Measurements from ENCODE around the gene SDK1.

SDK1 gene

DNA sequence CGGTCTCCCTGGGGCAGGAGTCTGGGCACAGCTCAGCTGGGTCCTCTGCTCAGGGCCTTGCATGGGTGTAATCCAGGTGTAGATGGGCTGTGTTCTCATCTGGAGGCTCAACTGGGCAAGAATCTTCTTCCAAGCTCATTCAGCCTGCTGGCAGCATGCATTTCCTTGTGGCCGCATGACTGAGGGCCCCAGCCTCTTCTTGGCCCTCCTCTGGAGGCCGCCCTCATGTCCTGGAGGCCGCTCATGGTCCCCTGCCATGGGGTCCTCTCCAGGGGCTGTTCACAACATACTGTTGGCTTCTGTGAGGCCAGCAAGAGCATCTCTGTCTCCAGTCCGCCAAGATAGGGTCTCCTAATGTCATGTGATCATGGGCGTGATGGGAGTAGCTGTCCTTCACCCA is 943.6 kb downstream of the SDK1 start:
- Histone ChIP-seq H3K4me1 (ENCODE audit: control insufficient read depth, insufficient read depth, low read length) (no peaks in the 10 kb centered on the region), H3K9ac (ENCODE audit: low read length) (no peak overlapping the region), H3K4me3 (ENCODE audit: low read length) (no peak overlapping the region), H3K9me3 (ENCODE audit: control insufficient read depth, low read length) (peaks cover 7% of the 10 kb centered on the region), H3K27me3 (replicated peaks; ENCODE audit: control insufficient read depth, insufficient read depth, low read length) (no peaks in the 10 kb centered on the region), H3K36me3 (ENCODE audit: control insufficient read depth, insufficient read depth, low read length, severe bottlenecking) (no peaks in the 10 kb centered on the region)
- DNase-seq (ENCODE audit: low read depth), result no peak

DNA sequence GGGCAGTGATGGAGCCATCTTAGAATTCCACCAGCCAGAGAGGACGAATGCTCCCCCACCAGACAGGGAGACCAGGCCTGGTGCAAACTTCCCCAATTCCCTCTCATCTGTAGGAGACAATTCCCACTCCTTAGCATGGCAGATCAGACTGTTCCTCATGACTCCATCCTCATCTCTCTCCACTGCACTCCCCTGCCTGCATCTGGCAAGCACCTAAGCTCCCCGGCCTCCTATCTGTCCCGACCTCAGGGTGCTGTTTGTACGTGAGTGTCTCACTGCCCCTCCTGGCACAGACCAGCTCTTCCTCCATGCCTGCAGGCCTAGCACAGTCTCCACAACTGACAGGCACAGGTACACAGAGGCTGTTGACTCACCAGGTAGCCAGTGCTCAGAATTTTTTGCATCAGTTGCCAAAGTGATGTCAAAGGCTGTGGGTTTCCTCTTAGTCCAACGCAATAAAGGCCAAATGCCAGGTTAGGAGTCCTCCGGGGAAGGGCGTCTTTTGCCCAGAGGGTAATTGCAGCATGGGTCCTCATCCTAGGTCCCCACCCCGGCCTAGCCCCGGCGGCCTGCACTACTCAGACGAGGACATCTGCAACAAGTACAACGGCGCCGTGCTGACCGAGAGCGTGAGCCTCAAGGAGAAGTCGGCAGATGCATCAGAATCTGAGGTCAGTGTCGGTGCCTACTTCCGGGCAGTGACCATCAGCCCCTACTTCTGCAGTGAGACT is 944.2 kb downstream of the SDK1 start:
- no peak for DNase-seq (ENCODE audit: low read depth)
- H3K4me3 ChIP-seq (ENCODE audit: low read length), result no peak overlapping the region

DNA sequence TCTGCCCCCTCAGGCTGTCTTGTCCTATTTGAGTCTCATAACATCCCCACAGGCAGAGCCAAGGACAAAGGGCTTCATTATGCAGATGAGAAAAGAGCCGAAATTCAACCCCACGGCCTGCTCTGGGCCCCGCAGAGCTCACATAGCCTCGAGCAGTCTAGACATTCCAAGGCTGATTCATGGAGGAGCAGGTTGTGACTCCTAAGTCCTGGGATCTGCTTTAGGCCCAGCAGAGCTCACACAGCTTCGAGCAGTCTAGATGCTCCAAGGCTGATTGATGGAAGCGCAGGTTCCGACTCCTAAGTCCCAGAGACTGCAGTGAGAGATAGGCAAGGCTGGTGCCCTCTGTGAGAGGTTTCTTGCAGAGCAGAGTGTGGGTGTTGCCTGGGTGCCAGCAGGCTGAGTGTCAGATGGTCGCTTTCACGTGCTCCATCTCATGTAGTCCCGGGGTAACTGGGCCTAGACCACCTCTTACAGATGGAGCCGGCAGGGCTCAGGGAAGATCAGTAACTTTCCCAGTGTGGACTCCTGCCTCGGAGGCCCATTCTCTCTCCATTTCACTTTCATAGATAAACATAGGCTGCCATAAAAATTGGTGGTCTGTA is 944.9 kb downstream of the SDK1 start:
- Histone ChIP-seq H3K9me3 (ENCODE audit: control insufficient read depth, low read length) (peaks cover 7% of the 10 kb centered on the region), H3K9ac (ENCODE audit: low read length) (no peak overlapping the region), H3K4me1 (ENCODE audit: control insufficient read depth, insufficient read depth, low read length) (no peaks in the 10 kb centered on the region), H3K4me3 (ENCODE audit: low read length) (no peak overlapping the region), H3K27me3 (replicated peaks; ENCODE audit: control insufficient read depth, insufficient read depth, low read length) (no peaks in the 10 kb centered on the region), H3K36me3 (ENCODE audit: control insufficient read depth, insufficient read depth, low read length, severe bottlenecking) (no peaks in the 10 kb centered on the region)
- peak; percentile 24 for DNase-seq (ENCODE audit: low read depth)

More for the DNA sequence above, 944.2 kb downstream of the SDK1 start:
- H3K27me3 ChIP-seq (replicated peaks; ENCODE audit: control insufficient read depth, insufficient read depth, low read length), result no peaks in the 10 kb centered on the region
- no peak overlapping the region for H3K9ac ChIP-seq (ENCODE audit: low read length)
- H3K9me3 ChIP-seq (ENCODE audit: control insufficient read depth, low read length), result peaks cover 7% of the 10 kb centered on the region
- H3K36me3 ChIP-seq (ENCODE audit: control insufficient read depth, insufficient read depth, low read length, severe bottlenecking), result no peaks in the 10 kb centered on the region
- H3K4me1 ChIP-seq (ENCODE audit: control insufficient read depth, insufficient read depth, low read length), result no peaks in the 10 kb centered on the region

DNA sequence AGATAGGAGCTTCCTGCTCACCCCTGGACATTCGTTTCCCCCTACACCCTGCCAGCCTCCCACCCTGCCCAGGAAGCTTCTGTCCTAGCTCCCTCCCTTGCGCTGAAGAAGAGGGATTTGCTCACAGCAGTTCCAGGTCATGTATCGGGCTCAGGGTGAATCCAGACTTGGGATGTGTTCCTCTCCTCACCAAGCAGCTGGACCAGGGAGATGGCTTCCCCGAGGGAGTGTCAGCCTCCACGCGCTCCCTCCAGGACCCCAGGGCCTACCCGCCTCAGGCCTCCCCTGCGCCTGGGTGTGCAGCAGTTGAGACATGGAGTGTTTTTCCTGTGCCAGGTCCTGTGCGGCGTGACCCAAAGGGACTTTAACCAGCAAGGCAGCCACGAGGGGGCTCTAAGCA is 945.5 kb downstream of the SDK1 start:
- Histone ChIP-seq H3K36me3 (ENCODE audit: control insufficient read depth, insufficient read depth, low read length, severe bottlenecking) (no peaks in the 10 kb centered on the region), H3K27me3 (replicated peaks; ENCODE audit: control insufficient read depth, insufficient read depth, low read length) (no peaks in the 10 kb centered on the region), H3K4me1 (ENCODE audit: control insufficient read depth, insufficient read depth, low read length) (no peaks in the 10 kb centered on the region), H3K4me3 (ENCODE audit: low read length) (no peak overlapping the region), H3K9me3 (ENCODE audit: control insufficient read depth, low read length) (peaks cover 12% of the 10 kb centered on the region), H3K9ac (ENCODE audit: low read length) (no peak overlapping the region)
- DNase-seq (ENCODE audit: low read depth), result no peak

DNA sequence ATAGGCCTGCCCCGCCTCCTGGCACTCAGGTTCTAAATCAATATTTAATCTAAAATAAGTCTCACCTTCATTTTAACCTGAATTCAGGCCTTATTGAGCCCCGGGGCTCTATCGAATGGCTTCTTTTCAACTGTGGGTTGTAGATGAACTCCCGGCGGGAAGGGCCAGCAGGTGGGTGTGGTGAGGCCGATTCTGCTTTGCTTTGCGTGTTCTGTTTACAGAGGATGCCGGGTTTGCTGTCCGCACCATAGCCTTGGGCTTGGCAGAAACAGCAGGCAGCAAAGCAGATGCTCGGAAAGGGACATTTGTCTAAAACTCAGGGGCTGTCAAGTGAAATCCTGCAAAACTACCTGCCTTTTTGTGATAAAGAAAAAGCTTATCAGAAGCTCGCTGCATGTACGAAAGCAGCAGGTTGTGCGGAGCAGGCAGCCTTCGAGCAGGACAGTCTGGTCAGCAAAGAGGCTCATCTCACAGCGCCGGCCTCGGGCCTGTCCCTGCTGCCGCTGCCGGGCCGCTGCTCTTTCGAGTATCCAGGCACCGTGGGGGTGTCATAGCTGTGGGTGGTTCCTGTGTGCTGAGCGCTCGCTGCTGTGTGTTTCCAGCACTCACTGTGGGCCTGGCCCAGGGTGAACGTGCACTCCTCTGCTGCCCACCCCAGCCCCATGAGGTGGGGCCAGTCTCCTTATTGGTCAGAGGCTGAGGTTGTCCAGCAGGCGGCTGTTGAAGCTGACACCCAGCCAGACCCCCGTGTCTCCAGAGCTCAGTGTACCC is 946.2 kb downstream of the SDK1 start:
- Histone ChIP-seq H3K9me3 (ENCODE audit: control insufficient read depth, low read length) (peaks cover 14% of the 10 kb centered on the region), H3K36me3 (ENCODE audit: control insufficient read depth, insufficient read depth, low read length, severe bottlenecking) (no peaks in the 10 kb centered on the region), H3K4me1 (ENCODE audit: control insufficient read depth, insufficient read depth, low read length) (no peaks in the 10 kb centered on the region), H3K9ac (ENCODE audit: low read length) (no peak overlapping the region), H3K27me3 (replicated peaks; ENCODE audit: control insufficient read depth, insufficient read depth, low read length) (no peaks in the 10 kb centered on the region), H3K4me3 (ENCODE audit: low read length) (no peak overlapping the region)
- DNase-seq (ENCODE audit: low read depth), result no peak

DNA sequence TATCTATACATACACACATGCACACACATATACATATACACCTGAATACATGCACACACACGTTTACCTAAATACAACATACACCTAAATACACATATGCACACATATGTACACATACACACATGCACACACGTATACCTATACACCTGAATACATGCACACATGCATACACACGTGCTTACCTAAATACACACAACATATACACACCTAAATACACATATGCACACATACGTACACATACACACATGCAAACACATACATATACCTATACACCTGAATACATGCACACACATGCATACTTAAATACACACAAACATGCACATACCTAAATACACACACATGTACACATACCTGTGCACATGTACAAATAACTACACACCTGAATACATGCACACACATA is 947.2 kb downstream of the SDK1 start:
- H3K27me3 ChIP-seq (replicated peaks; ENCODE audit: control insufficient read depth, insufficient read depth, low read length), result no peaks in the 10 kb centered on the region
- no peak for DNase-seq (ENCODE audit: low read depth)
- no peak overlapping the region for H3K4me3 ChIP-seq (ENCODE audit: low read length)
- no peak overlapping the region for H3K9ac ChIP-seq (ENCODE audit: low read length)
- no peaks in the 10 kb centered on the region for H3K4me1 ChIP-seq (ENCODE audit: control insufficient read depth, insufficient read depth, low read length)
- H3K9me3 ChIP-seq (ENCODE audit: control insufficient read depth, low read length), result peaks cover 14% of the 10 kb centered on the region
- no peaks in the 10 kb centered on the region for H3K36me3 ChIP-seq (ENCODE audit: control insufficient read depth, insufficient read depth, low read length, severe bottlenecking)

DNA sequence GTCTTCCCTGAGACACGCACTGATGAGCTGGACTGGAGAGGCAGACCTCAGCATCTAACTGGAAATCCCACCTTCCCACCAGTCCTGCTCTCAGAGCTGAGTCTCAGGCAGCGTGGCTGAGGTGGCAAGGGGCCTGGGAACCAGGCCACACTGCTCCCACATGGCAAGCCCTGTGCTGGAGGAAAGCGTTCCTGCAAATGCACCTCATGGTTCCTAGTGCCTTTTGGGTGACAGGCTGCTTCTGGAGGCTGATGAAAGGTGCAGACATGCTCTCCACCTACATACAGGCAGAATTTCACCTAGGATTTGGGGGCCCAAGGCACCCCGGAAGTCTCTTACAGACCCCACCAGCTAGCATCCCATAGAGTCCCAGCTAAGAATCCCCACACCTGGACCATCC is 948.2 kb downstream of the SDK1 start:
- Histone ChIP-seq H3K4me1 (ENCODE audit: control insufficient read depth, insufficient read depth, low read length) (no peaks in the 10 kb centered on the region), H3K9me3 (ENCODE audit: control insufficient read depth, low read length) (peaks cover 12% of the 10 kb centered on the region), H3K36me3 (ENCODE audit: control insufficient read depth, insufficient read depth, low read length, severe bottlenecking) (no peaks in the 10 kb centered on the region), H3K9ac (ENCODE audit: low read length) (no peak overlapping the region), H3K4me3 (ENCODE audit: low read length) (no peak overlapping the region), H3K27me3 (replicated peaks; ENCODE audit: control insufficient read depth, insufficient read depth, low read length) (no peaks in the 10 kb centered on the region)
- no peak for DNase-seq (ENCODE audit: low read depth)

DNA sequence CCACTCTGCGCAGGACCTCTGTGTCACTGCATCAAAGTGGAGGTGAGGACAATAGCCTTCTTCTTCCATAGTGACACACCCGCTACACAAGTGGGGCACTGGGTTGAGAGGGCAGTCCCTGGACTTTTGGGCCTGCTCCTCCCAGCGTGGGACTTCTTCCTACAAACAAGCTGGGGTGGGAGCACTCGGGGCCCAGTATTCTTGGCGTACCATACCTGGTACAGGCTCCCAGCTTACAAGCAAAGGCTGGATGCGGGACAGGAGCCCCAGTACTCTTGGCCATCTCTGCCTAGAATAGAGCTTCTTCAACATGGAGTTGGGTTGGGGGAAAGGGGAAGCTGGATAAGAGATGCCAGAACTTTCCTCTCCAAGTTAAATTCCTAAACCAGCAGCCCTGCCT is 954.3 kb downstream of the SDK1 start:
- DNase-seq (ENCODE audit: low read depth), result no peak
- H3K4me1 ChIP-seq (ENCODE audit: control insufficient read depth, insufficient read depth, low read length), result no peaks in the 10 kb centered on the region

DNA sequence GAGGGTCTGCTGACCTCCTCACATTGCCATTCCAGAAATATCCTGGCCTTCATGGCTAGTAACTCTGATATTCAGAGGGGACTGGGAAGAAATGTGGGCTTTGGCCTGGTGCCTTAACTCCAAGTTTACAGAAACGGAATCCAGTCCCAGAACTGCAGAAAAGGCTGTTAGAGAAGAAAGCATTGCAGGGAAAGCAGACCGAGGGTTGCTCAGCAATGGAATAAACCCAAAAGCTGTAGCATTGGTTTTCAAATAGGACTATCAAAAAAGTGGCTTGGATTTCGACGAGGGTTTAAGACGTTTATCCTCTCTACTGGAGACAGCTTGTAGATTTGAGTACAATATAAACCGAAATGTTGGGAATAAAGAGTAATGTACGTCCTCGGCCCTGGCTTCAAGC is 955.2 kb downstream of the SDK1 start:
- no peak for DNase-seq (ENCODE audit: low read depth)
- H3K4me3 ChIP-seq (ENCODE audit: low read length), result no peak overlapping the region
- no peaks in the 10 kb centered on the region for H3K4me1 ChIP-seq (ENCODE audit: control insufficient read depth, insufficient read depth, low read length)
- no peaks in the 10 kb centered on the region for H3K36me3 ChIP-seq (ENCODE audit: control insufficient read depth, insufficient read depth, low read length, severe bottlenecking)
- no peaks in the 10 kb centered on the region for H3K27me3 ChIP-seq (replicated peaks; ENCODE audit: control insufficient read depth, insufficient read depth, low read length)
- peaks cover 8% of the 10 kb centered on the region for H3K9me3 ChIP-seq (ENCODE audit: control insufficient read depth, low read length)
- no peak overlapping the region for H3K9ac ChIP-seq (ENCODE audit: low read length)

More for the DNA sequence above, 954.3 kb downstream of the SDK1 start:
- no peaks in the 10 kb centered on the region for H3K36me3 ChIP-seq (ENCODE audit: control insufficient read depth, insufficient read depth, low read length, severe bottlenecking)
- no peak overlapping the region for H3K9ac ChIP-seq (ENCODE audit: low read length)
- H3K27me3 ChIP-seq (replicated peaks; ENCODE audit: control insufficient read depth, insufficient read depth, low read length), result no peaks in the 10 kb centered on the region
- no peak overlapping the region for H3K4me3 ChIP-seq (ENCODE audit: low read length)
- peaks cover 10% of the 10 kb centered on the region for H3K9me3 ChIP-seq (ENCODE audit: control insufficient read depth, low read length)

DNA sequence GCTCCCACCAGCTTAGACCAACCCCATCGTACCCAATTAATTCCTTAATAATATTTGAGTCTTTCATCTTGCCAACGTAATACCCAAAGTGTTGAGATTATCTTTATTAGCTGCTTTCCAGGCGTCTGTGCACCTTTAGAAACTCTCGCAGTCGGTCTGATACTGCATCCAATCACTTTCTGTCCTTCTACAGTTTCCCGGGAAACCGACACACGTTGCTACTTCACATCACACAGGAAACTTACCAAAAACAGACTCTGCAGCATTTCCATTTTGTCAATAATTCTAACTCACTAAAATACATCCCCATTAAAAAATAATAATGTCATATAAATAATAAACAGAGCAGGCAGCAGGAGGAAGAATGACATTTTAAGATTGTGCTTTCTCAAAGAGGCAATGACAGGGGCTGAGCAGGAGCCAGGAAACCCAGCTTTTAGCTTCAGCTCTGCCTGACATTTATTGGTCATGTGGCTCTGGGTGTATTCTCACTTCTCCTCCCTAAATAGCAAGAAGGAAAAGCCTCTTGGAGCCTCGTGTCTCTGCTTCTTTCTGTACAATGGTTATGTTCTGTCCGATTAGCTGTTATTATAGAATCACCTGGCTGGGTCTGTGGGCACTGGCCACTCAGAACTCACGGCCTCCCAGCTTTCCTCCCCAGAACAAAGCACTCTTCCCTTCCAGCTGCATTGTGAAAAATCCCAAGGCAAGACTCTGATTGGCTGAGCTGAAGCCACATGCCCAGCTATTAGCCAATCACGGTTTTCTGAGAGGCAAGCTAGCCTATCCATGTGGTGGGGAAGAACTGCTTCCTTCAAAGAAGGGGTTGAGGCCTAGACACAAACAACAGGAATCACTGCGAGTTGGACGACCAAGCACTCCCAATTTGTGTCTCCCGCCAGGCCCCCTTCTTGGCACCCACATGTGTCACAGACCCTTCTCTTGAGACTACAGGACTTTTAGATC is 956.4 kb downstream of the SDK1 start:
- H3K4me3 ChIP-seq (ENCODE audit: low read length), result no peak overlapping the region
- no peaks in the 10 kb centered on the region for H3K36me3 ChIP-seq (ENCODE audit: control insufficient read depth, insufficient read depth, low read length, severe bottlenecking)
- peaks cover 4% of the 10 kb centered on the region for H3K9me3 ChIP-seq (ENCODE audit: control insufficient read depth, low read length)
- H3K9ac ChIP-seq (ENCODE audit: low read length), result no peak overlapping the region
- no peaks in the 10 kb centered on the region for H3K27me3 ChIP-seq (replicated peaks; ENCODE audit: control insufficient read depth, insufficient read depth, low read length)
- H3K4me1 ChIP-seq (ENCODE audit: control insufficient read depth, insufficient read depth, low read length), result no peaks in the 10 kb centered on the region
- no peak for DNase-seq (ENCODE audit: low read depth)

Data from adipocyte (in vitro differentiated cells).